NCI-H82 treated with DMSO at 0.1 percent for 48 hours (cell line): ENCODE data around the gene CD160.
"Not testable (repeated sequence)": the region's sequence is repeated elsewhere in the genome, so short reads cannot be mapped to it uniquely, and the experiment has no call there.

Source experiments
- DNase-seq: peaks from one replicate; lab custom pipeline; 2025; ENCODE audit not compliant: unreplicated experiment; lab: John Stamatoyannopoulos, UW

Gene CD160

GRCh38 chr1:145708063-145708462 is 11.2 kb upstream of the CD160 start:
- no peak for DNase-seq

- no peak for DNase-seq
Measured at GRCh38 chr1:145710291-145711027, 8.8 kb upstream of the CD160 start.

- no peak for DNase-seq
Measured at GRCh38 chr1:145711213-145711651, 8.1 kb upstream of the CD160 start.

GRCh38 chr1:145714524-145715111 is 4.7 kb upstream of the CD160 start:
- no peak for DNase-seq

GRCh38 chr1:145716641-145717345 is 2.5 kb upstream of the CD160 start:
- no peak for DNase-seq

GRCh38 chr1:145717833-145718232 is 1.5 kb upstream of the CD160 start:
- no peak for DNase-seq

- DNase-seq = not testable (repeated sequence)
Measured at GRCh38 chr1:145718465-145718864, 834 bp upstream of the CD160 start.

- DNase-seq = no peak
Measured at GRCh38 chr1:145720556-145720877, 1.2 kb downstream of the CD160 start.

- no peak for DNase-seq
Measured at GRCh38 chr1:145720878-145721671, 1.8 kb downstream of the CD160 start.

GRCh38 chr1:145726193-145726592 is 6.9 kb downstream of the CD160 start:
- not testable (repeated sequence) for DNase-seq

GRCh38 chr1:145729196-145729595 is 9.9 kb downstream of the CD160 start:
- peak; percentile 46 for DNase-seq

- DNase-seq = no peak
Measured at GRCh38 chr1:145729666-145730436, 10.6 kb downstream of the CD160 start.

GRCh38 chr1:145730467-145730866 is 11.2 kb downstream of the CD160 start:
- no peak for DNase-seq

- DNase-seq = no peak
Measured at GRCh38 chr1:145730900-145731299, 11.6 kb downstream of the CD160 start.

- no peak for DNase-seq
Measured at GRCh38 chr1:145736191-145736590, 16.9 kb downstream of the CD160 start.

- no peak for DNase-seq
Measured at GRCh38 chr1:145740269-145740668, 21.0 kb downstream of the CD160 start.

GRCh38 chr1:145747398-145748247 is 28.3 kb downstream of the CD160 start:
- DNase-seq = no peak

GRCh38 chr1:145750426-145750825 is 31.1 kb downstream of the CD160 start:
- DNase-seq = no peak

GRCh38 chr1:145751491-145752037 is 32.3 kb downstream of the CD160 start:
- no peak for DNase-seq
